ENCODE measurements around the gene C21orf91.

C21orf91 gene

DNA sequence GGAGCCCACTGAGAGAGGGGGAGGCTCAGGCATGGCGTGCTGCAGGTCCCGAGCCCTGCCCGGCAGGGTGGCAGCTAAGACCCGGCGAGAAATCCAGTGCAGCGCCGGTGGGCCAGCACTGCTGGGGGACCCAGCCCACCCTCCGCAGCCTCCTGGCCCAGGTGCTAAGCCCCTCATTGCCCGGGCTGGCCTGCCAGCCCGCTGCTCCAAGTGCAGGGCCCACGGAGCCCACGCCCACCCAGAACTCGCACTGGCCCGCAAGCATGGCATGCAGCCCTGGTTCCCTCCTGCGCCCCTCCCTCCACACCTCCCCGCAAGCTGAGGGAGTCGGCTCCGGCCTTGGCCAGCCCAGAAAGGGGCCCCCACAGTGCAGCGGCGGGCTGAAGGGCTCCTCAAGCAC, 61.5 kb downstream of the C21orf91 start:
- H3K27ac ChIP-seq (ENCODE audit: low read depth, low read length): no peak overlapping the region
- no peak overlapping the region for H3K4me3 ChIP-seq (ENCODE audit: low read length)
- H3K9me2 ChIP-seq (replicated peaks; ENCODE audit: control insufficient read depth, low read length): no peaks in the 10 kb centered on the region
- H4K20me1 ChIP-seq (ENCODE audit: control insufficient read depth, insufficient read depth, low read depth, low read length): no peaks in the 10 kb centered on the region
- no peak overlapping the region for H3K4me2 ChIP-seq (ENCODE audit: low read length)
- no peak for TF ChIP-seq EZH2phosphoT487 (IDR thresholded peaks at IDR 0.05; ENCODE audit: borderline replicate concordance, low read length)
- TF ChIP-seq, protein P1, sequence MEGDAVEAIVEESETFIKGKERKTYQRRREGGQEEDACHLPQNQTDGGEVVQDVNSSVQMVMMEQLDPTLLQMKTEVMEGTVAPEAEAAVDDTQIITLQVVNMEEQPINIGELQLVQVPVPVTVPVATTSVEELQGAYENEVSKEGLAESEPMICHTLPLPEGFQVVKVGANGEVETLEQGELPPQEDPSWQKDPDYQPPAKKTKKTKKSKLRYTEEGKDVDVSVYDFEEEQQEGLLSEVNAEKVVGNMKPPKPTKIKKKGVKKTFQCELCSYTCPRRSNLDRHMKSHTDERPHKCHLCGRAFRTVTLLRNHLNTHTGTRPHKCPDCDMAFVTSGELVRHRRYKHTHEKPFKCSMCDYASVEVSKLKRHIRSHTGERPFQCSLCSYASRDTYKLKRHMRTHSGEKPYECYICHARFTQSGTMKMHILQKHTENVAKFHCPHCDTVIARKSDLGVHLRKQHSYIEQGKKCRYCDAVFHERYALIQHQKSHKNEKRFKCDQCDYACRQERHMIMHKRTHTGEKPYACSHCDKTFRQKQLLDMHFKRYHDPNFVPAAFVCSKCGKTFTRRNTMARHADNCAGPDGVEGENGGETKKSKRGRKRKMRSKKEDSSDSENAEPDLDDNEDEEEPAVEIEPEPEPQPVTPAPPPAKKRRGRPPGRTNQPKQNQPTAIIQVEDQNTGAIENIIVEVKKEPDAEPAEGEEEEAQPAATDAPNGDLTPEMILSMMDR (IDR thresholded peaks at IDR 0.05; ENCODE audit: low read depth, low read length, poor library complexity, severe bottlenecking): no peak
- H3F3A ChIP-seq (ENCODE audit: control insufficient read depth, insufficient read depth): no peaks in the 10 kb centered on the region
- no peaks in the 10 kb centered on the region for H3K27me3 ChIP-seq (ENCODE audit: control insufficient read depth, low read length)
- no peaks in the 10 kb centered on the region for H3K9me3 ChIP-seq (ENCODE audit: control insufficient read depth, insufficient read depth, low read length)
- no peaks in the 10 kb centered on the region for H3K4me1 ChIP-seq (ENCODE audit: control insufficient read depth, low read length)
- H3K36me3 ChIP-seq (ENCODE audit: control insufficient read depth, low read length): no peaks in the 10 kb centered on the region
- H3K79me2 ChIP-seq (ENCODE audit: control insufficient read depth, low read length): no peaks in the 10 kb centered on the region

DNA sequence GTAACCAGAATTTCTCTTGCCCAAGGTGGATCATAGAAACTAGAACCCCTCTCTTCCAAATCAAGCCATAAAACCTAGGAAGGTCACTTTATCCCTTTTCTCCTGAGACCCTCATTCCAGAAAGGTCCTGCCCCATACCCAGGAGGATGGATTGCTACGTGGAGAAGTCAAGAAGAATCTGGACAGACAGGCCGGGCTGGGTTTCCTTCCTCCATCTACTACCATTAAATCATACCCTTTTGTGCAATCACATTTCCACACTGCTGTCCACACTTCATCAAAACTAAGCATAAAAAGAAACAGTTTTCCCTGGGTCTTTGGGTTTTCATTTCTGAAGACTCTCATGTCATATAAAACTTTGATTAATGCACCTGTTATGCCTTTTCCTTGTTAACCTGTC, 65.4 kb downstream of the C21orf91 start:
- no peak overlapping the region for H3K27ac ChIP-seq (ENCODE audit: low read depth, low read length)
- no peaks in the 10 kb centered on the region for H4K20me1 ChIP-seq (ENCODE audit: control insufficient read depth, insufficient read depth, low read depth, low read length)
- no peaks in the 10 kb centered on the region for H3K4me1 ChIP-seq (ENCODE audit: control insufficient read depth, low read length)
- H3F3A ChIP-seq (ENCODE audit: control insufficient read depth, insufficient read depth): no peaks in the 10 kb centered on the region
- no peaks in the 10 kb centered on the region for H3K9me3 ChIP-seq (ENCODE audit: control insufficient read depth, insufficient read depth, low read length)
- TF ChIP-seq EZH2phosphoT487 (IDR thresholded peaks at IDR 0.05; ENCODE audit: borderline replicate concordance, low read length): no peak
- TF ChIP-seq, protein P1 (IDR thresholded peaks at IDR 0.05; ENCODE audit: low read depth, low read length, poor library complexity, severe bottlenecking): no peak
- H3K27me3 ChIP-seq (ENCODE audit: control insufficient read depth, low read length): no peaks in the 10 kb centered on the region
- H3K4me2 ChIP-seq (ENCODE audit: low read length): no peak overlapping the region
- no peaks in the 10 kb centered on the region for H3K9me2 ChIP-seq (replicated peaks; ENCODE audit: control insufficient read depth, low read length)
- H3K36me3 ChIP-seq (ENCODE audit: control insufficient read depth, low read length): no peaks in the 10 kb centered on the region
- no peaks in the 10 kb centered on the region for H3K79me2 ChIP-seq (ENCODE audit: control insufficient read depth, low read length)
- no peak overlapping the region for H3K4me3 ChIP-seq (ENCODE audit: low read length)

DNA sequence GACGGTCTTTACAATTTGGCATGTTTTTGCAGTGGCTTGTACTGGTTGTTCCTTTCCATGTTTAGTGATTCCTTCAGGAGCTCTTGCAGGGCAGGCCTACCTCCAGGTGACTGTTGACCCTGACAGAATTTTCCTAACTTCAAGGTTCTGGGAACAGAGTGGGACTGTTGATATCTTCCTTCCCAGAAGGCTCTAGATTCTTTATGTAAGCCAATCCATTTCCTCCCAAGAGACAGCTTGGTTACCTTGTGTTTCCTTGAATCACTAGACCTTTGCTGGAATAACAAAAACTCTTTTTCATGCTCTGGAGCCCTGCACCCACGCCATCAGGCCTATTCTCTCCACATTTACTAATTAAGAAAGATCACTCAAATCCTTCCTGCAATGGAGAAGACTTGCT, 67.0 kb downstream of the C21orf91 start:
- Histone ChIP-seq H3K27ac (ENCODE audit: low read depth, low read length) (no peak overlapping the region), H3K4me2 (ENCODE audit: low read length) (no peak overlapping the region), H3K79me2 (ENCODE audit: control insufficient read depth, low read length) (no peaks in the 10 kb centered on the region), H3K9me2 (replicated peaks; ENCODE audit: control insufficient read depth, low read length) (no peaks in the 10 kb centered on the region), H3K4me1 (ENCODE audit: control insufficient read depth, low read length) (no peaks in the 10 kb centered on the region), H3K9me3 (ENCODE audit: control insufficient read depth, insufficient read depth, low read length) (no peaks in the 10 kb centered on the region), H3F3A (ENCODE audit: control insufficient read depth, insufficient read depth) (no peaks in the 10 kb centered on the region), H3K36me3 (ENCODE audit: control insufficient read depth, low read length) (no peaks in the 10 kb centered on the region), H4K20me1 (ENCODE audit: control insufficient read depth, insufficient read depth, low read depth, low read length) (no peaks in the 10 kb centered on the region), H3K27me3 (ENCODE audit: control insufficient read depth, low read length) (no peaks in the 10 kb centered on the region), H3K4me3 (ENCODE audit: low read length) (no peak overlapping the region)
- no peak for TF ChIP-seq EZH2phosphoT487 (IDR thresholded peaks at IDR 0.05; ENCODE audit: borderline replicate concordance, low read length)
- TF ChIP-seq, protein P1 (IDR thresholded peaks at IDR 0.05; ENCODE audit: low read depth, low read length, poor library complexity, severe bottlenecking): no peak

DNA sequence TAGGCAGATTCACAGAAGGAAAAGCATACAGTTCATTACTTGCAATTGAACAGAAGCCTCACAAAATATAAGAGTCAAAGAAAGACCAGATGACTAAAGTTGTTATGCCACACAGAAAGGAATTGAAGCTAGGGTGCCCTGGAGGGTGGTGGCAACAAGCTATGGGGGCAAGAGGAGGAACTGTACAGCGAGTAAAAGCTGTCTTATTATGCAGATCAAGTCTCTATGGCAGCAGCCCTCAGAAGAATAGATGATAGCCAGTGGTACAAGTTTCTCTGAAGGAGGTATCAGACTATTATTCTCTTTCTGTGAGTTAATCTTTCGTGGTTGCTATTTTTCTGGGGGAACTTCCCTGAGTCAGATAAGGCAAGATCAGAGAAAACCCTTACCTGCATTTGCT, 72.2 kb downstream of the C21orf91 start:
- TF ChIP-seq, protein P1 (IDR thresholded peaks at IDR 0.05; ENCODE audit: low read depth, low read length, poor library complexity, severe bottlenecking): no peak
- no peaks in the 10 kb centered on the region for H3K9me3 ChIP-seq (ENCODE audit: control insufficient read depth, insufficient read depth, low read length)

More for the DNA sequence above, 72.2 kb downstream of the C21orf91 start:
- no peak overlapping the region for H3K27ac ChIP-seq (ENCODE audit: low read depth, low read length)
- no peaks in the 10 kb centered on the region for H4K20me1 ChIP-seq (ENCODE audit: control insufficient read depth, insufficient read depth, low read depth, low read length)
- no peak overlapping the region for H3K4me3 ChIP-seq (ENCODE audit: low read length)
- H3K27me3 ChIP-seq (ENCODE audit: control insufficient read depth, low read length): no peaks in the 10 kb centered on the region
- H3K79me2 ChIP-seq (ENCODE audit: control insufficient read depth, low read length): no peaks in the 10 kb centered on the region
- no peaks in the 10 kb centered on the region for H3F3A ChIP-seq (ENCODE audit: control insufficient read depth, insufficient read depth)
- no peak overlapping the region for H3K4me2 ChIP-seq (ENCODE audit: low read length)
- H3K36me3 ChIP-seq (ENCODE audit: control insufficient read depth, low read length): no peaks in the 10 kb centered on the region
- H3K4me1 ChIP-seq (ENCODE audit: control insufficient read depth, low read length): no peaks in the 10 kb centered on the region
- H3K9me2 ChIP-seq (replicated peaks; ENCODE audit: control insufficient read depth, low read length): no peaks in the 10 kb centered on the region

Measured in DOHH2 (cell line).